GM19324 (cell line): ENCODE results near the gene MTERF1.

Experiments used
- ATAC-seq: cut with Tn5 transposase; IDR thresholded peaks from one replicate; pipeline ENCODE4 v1.9.1; 2021; ENCODE audit warnings: mild to moderate bottlenecking, moderate library complexity; ENCODE audit not compliant: unreplicated experiment, low FRiP score

MTERF1 gene

GRCh38 chr7:91835826-91836368 is 44.6 kb downstream of the MTERF1 start:
- no peak for ATAC-seq

- ATAC-seq, result no peak
Observed at GRCh38 chr7:91835091-91835825, 45.2 kb downstream of the MTERF1 start.

GRCh38 chr7:91832493-91833045 is 47.9 kb downstream of the MTERF1 start:
- ATAC-seq, result no peak

GRCh38 chr7:91827169-91827568 is 53.3 kb downstream of the MTERF1 start:
- no peak for ATAC-seq

DNA sequence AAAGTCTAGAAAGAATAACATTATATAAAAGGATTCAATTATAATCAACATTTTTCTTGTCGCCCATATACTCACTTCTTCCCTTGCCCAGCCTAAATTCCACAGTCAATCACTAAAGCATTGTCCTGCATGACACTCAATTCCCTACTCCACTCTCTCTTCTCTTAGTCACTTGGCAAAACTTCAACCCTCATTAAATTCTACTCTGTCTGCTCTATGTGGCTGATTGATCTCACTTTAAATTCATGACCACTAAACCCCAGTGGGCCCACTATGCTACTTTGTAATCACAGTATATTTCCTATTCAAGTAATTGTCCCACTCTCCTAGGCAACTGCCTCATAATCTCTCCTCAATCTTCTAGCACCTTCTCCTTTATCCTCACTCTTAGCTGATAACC is 54.1 kb downstream of the MTERF1 start:
- ATAC-seq, result no peak

GRCh38 chr7:91824201-91824600 is 56.3 kb downstream of the MTERF1 start:
- no peak for ATAC-seq
